Vagina (tissue), 2 donors: ENCODE data around the gene SCN5A.

Source experiments
- CTCF ChIP-seq, 3 experiments: fragments of 450-650 bp in 2 of 3; fragments of 200-600 bp in 1 of 3; sonication (generic) in 1 of 3; IDR thresholded peaks; one replicate each; pipeline ENCODE4 v1.5.1; 2017 to 2019; ENCODE audit warnings: antibody characterized with exemption in 3 of 3, mild to moderate bottlenecking in 2 of 3, moderate library complexity in 2 of 3
- POLR2A ChIP-seq, 2 donors: fragments of 450-650 bp; IDR thresholded peaks; one replicate each; pipeline ENCODE4 v1.6.1; 2017; ENCODE audit warnings: antibody characterized with exemption in 2 of 2, mild to moderate bottlenecking in 2 of 2, moderate library complexity in 2 of 2
- POLR2AphosphoS5 ChIP-seq, 2 donors: sonication (generic); formaldehyde crosslinking; IDR thresholded peaks; one replicate each; pipeline ENCODE4 v1.9.0; 2017; ENCODE audit warnings: antibody characterized with exemption in 2 of 2, mild to moderate bottlenecking in 2 of 2, low read depth in 1 of 2; ENCODE audit not compliant: insufficient read depth in 1 of 2

- no peak for TF ChIP-seq CTCF (IDR thresholded peaks at IDR 0.05)
- no peak for TF ChIP-seq POLR2A (IDR thresholded peaks at IDR 0.05)
- no peak for TF ChIP-seq POLR2AphosphoS5 (IDR thresholded peaks at IDR 0.05; ENCODE audit: insufficient read depth in 1 of 2, low read depth in 1 of 2)
These were observed 7.9 kb upstream of the SCN5A start for GRCh38 chr3:38657369-38657768.
